Transverse colon (tissue), 4 donors: Measurements from ENCODE around the gene PDE4D. TPM values are rescaled to one million over a fixed set of nuclear protein-coding genes. Genes with fewer than 3 reads are reported as not detected.

Experiments used
- DNase-seq: peaks from one replicate; pipeline ENCODE4 v3.0.0-alpha.2; 2019
- H3K27ac ChIP-seq, 4 donors: fragments of 200-600 bp; sonication (generic); 2 replicates each; pipeline ENCODE4 v1.5.1; 2016 to 2018; ENCODE audit warnings: inconsistent platforms in 4 of 4
- H3K27me3 ChIP-seq: fragments of 200-600 bp; sonication (generic); 2 replicates; pipeline ENCODE4 v1.5.1; 2017; ENCODE audit warnings: inconsistent platforms
- H3K36me3 ChIP-seq, 4 donors: fragments of 200-600 bp; sonication (generic); 2 replicates each; pipeline ENCODE4 v1.5.1; 2017 to 2019; ENCODE audit warnings: inconsistent platforms in 4 of 4
- H3K4me1 ChIP-seq, 4 donors: fragments of 200-600 bp; sonication (generic); 2 replicates each; pipeline ENCODE4 v1.5.1; 2017 to 2020; ENCODE audit warnings: inconsistent platforms in 4 of 4
- H3K4me3 ChIP-seq, 4 donors: fragments of 200-600 bp; sonication (generic); 1 replicate in 1 of 4; 2 replicates in 3 of 4; pipeline versions ENCODE4 v1.5.1 to v1.6.1; 2017 to 2019; ENCODE audit warnings: inconsistent platforms in 4 of 4
- H3K9me3 ChIP-seq, 2 donors: fragments of 200-600 bp; sonication (generic); 2 replicates each; pipeline ENCODE4 v1.5.1; 2017 to 2019; ENCODE audit warnings: inconsistent platforms in 2 of 2
- CTCF ChIP-seq, 5 experiments: fragments of 200-600 bp in 3 of 5; fragments of 450-650 bp in 2 of 5; sonication (generic) in 3 of 5; IDR thresholded peaks; 1 replicate in 2 of 5; 2 replicates in 3 of 5; pipeline ENCODE4 v1.5.1; 2016 to 2017; ENCODE audit warnings: antibody characterized with exemption in 5 of 5, inconsistent platforms in 3 of 5, mild to moderate bottlenecking in 2 of 5, moderate library complexity in 1 of 5
- EP300 ChIP-seq: sonication (generic); formaldehyde crosslinking; IDR thresholded peaks from one replicate; pipeline ENCODE4 v1.6.1; 2017; ENCODE audit warnings: antibody characterized with exemption, low read depth
- POLR2A ChIP-seq: fragments of 450-650 bp; IDR thresholded peaks from one replicate; pipeline ENCODE4 v1.6.1; 2016; ENCODE audit warnings: antibody characterized with exemption, mild to moderate bottlenecking, moderate library complexity
- POLR2AphosphoS5 ChIP-seq, 3 donors: sonication (generic); formaldehyde crosslinking; IDR thresholded peaks; one replicate each; pipeline ENCODE4 v1.6.1; 2016; ENCODE audit warnings: antibody characterized with exemption in 3 of 3
- whole genome bisulfite sequencing, 2 donors: methylation state at CpG; one replicate each; pipeline ENCODE4 v1.1.5; 2018; ENCODE audit warnings: low coverage in 1 of 2; 5-methylcytosine and 5-hydroxymethylcytosine counted together
- in situ Hi-C, 4 donors: fragments of 200-750 bp; cut with MboI; loops; one replicate each; pipeline versions ENCODE4 v1.15.0 to v1.15.1; 2017; ENCODE audit warnings: low sequenced_read_pairs in 3 of 4, low pct_ligation_motif_present in 1 of 4, low pct_unique_long_range_greater_than_20kb in 1 of 4
- intact Hi-C: fragments of 100-400 bp; cut with DNase I; formaldehyde crosslinking; loops from one replicate; pipeline ENCODE4 v1.15.1; 2023; ENCODE audit warnings: low total_unique reads
- total RNA-seq, 4 donors: library from RNA; depleted of rRNA; stranded (reverse); fragments of >200 nt; gene quantifications; one replicate each; pipeline ENCODE4 v1.1.0, GENCODE V29; 2016

Gene PDE4D
- total RNA-seq, 4 donors from 2014 or later: 47.0 to 302 (median 73.6) TPM

GRCh38 chr5:59504043-59504442, 389.5 kb downstream of the PDE4D start:
- intact Hi-C loops: no loop called here
- H3K9me3 ChIP-seq: no peaks in the 10 kb centered on the region

DNA sequence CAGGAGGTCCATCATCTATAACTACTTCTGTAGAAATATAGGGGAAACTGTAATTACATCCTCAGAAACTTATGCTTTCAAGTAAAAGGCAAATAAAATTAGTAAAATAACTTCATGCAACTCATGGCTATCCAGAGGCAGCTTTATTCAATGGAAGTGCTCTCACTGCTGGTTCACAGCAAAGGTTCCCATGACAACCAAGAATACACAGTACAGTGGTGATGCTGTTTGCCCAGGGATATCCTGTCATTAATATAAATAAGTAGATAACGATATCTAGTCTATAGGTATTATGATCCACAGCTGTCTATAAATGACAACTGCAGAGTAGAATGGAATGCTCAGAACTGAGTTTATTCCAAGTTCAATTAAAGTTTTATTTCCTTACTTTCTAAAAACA, 390.3 kb downstream of the PDE4D start:
- intact Hi-C loops: no loop called here
- Histone ChIP-seq H3K27me3 (no peaks in the 10 kb centered on the region), H3K4me1 (peaks cover 0 to 9% (median 4%) of the 10 kb centered on the region in 4 donors), H3K9me3 (no peaks in the 10 kb centered on the region), H3K27ac (no peak overlapping the region), H3K4me3 (no peak overlapping the region), H3K36me3 (no peaks in the 10 kb centered on the region)
- 65 to 86% methylated on average over 1 of the region's 1 CpG for WGBS, 2 donors
- DNase-seq: no peak
- TF ChIP-seq CTCF (IDR thresholded peaks at IDR 0.05) (no peak), POLR2AphosphoS5 (IDR thresholded peaks at IDR 0.05) (no peak), POLR2A (no peak), EP300 (no peak)
- in situ Hi-C loops: loop anchor here in 3 of 4 donors (10.0 to 25.0 kb wide), 4 partner anchors 159 to 316 kb away; no protein-coding TSS in a partner anchor

More at GRCh38 chr5:59504043-59504442, 389.5 kb downstream of the PDE4D start:
- Histone ChIP-seq H3K27me3 (no peaks in the 10 kb centered on the region), H3K27ac (no peak overlapping the region), H3K36me3 (no peaks in the 10 kb centered on the region), H3K4me1 (peaks cover 0 to 9% (median 4%) of the 10 kb centered on the region in 4 donors), H3K4me3 (no peak overlapping the region)
- TF ChIP-seq EP300: no peak
- TF ChIP-seq POLR2AphosphoS5 (IDR thresholded peaks at IDR 0.05): no peak
- TF ChIP-seq POLR2A: no peak
- no peak for TF ChIP-seq CTCF (IDR thresholded peaks at IDR 0.05)
- DNase-seq: no peak
- in situ Hi-C loops: loop anchor here in 3 of 4 donors (10.0 to 25.0 kb wide), 4 partner anchors 158 to 317 kb away; no protein-coding TSS in a partner anchor

- no peak overlapping the region for H3K4me3 ChIP-seq
- no peak for DNase-seq
- H3K27me3 ChIP-seq: no peaks in the 10 kb centered on the region
- no peak for TF ChIP-seq CTCF (IDR thresholded peaks at IDR 0.05)
- TF ChIP-seq EP300: no peak
- no peak for TF ChIP-seq POLR2AphosphoS5 (IDR thresholded peaks at IDR 0.05)
- TF ChIP-seq POLR2A: no peak
- H3K9me3 ChIP-seq: no peaks in the 10 kb centered on the region
- H3K36me3 ChIP-seq: no peaks in the 10 kb centered on the region
- peaks cover 0 to 3% (median 0%) of the 10 kb centered on the region in 4 donors for H3K4me1 ChIP-seq
- H3K27ac ChIP-seq: no peak overlapping the region
- in situ Hi-C loops: loop anchor here in 3 of 4 donors (10.0 to 25.0 kb wide), 4 partner anchors 161 to 314 kb away; no protein-coding TSS in a partner anchor
- intact Hi-C loops: no loop called here
- WGBS, 2 donors: 86 to 97% methylated on average over 1 of the region's 1 CpG
Observed at GRCh38 chr5:59501316-59501715, 392.2 kb downstream of the PDE4D start.

GRCh38 chr5:59500014-59500413, 393.5 kb downstream of the PDE4D start:
- TF ChIP-seq POLR2A (no peak), EP300 (no peak), POLR2AphosphoS5 (IDR thresholded peaks at IDR 0.05) (no peak), CTCF (IDR thresholded peaks at IDR 0.05) (no peak)
- in situ Hi-C loops: loop anchor here in 3 of 4 donors (10.0 to 25.0 kb wide), 4 partner anchors 162 to 313 kb away; no protein-coding TSS in a partner anchor
- Histone ChIP-seq H3K9me3 (no peaks in the 10 kb centered on the region), H3K4me1 (peaks cover 0 to 3% (median 0%) of the 10 kb centered on the region in 4 donors), H3K27me3 (no peaks in the 10 kb centered on the region), H3K4me3 (no peak overlapping the region), H3K36me3 (no peaks in the 10 kb centered on the region), H3K27ac (no peak overlapping the region)
- no peak for DNase-seq
- WGBS, 2 donors: 14 to 47% methylated on average over 1 of the region's 1 CpG
- intact Hi-C loops: no loop called here
